ENCODE measurements around the gene CCT7.

CCT7 gene

GRCh38 chr2:73269686-73270465 is 35.8 kb downstream of the CCT7 start:
- DNase-seq, result no peak

DNA sequence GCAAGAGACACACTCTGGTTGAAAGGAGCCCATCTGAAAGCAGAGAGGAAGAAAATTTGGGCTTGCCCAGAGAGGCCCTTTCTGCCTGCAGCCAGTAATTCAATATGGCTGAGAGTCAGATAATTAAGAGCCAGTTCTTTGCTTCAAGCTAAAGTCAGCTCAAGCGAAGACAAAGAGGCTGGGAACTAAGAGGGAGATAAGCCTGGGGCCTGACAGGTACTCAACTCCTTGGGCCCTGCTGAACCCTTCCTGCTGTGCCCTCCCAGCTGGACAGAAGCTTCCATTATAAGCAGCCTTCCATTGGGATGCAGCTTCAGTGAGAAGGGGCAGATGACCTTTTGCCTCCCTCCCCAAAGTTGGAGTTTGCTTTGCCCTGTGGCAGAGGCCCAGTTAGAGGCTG is 38.2 kb downstream of the CCT7 start:
- DNase-seq, result no peak

DNA sequence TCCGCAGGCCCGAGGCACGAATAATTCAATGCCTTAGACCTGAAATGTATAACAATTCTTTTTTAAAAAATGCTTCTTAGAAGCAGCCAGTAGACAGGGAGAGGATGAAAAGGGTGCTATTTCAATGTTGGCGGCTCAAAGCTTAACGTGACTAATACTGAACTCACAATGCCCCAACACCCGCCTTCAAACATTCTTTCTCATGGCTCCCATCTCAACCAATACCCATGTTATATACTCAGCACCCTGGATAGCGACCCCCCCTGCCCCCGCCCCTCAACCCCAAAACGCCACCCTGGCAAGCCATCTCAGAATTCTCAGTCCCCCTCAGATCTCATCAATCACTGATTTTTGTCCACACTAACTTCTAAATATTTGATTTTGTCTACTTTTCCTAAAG is 45.7 kb downstream of the CCT7 start:
- DNase-seq, result no peak

GRCh38 chr2:73281244-73281643 is 47.1 kb downstream of the CCT7 start:
- DNase-seq, result no peak

GRCh38 chr2:73282924-73283544 is 48.9 kb downstream of the CCT7 start:
- DNase-seq, result no peak

- no peak for DNase-seq
These were observed 49.6 kb downstream of the CCT7 start for GRCh38 chr2:73283545-73284295.

DNA sequence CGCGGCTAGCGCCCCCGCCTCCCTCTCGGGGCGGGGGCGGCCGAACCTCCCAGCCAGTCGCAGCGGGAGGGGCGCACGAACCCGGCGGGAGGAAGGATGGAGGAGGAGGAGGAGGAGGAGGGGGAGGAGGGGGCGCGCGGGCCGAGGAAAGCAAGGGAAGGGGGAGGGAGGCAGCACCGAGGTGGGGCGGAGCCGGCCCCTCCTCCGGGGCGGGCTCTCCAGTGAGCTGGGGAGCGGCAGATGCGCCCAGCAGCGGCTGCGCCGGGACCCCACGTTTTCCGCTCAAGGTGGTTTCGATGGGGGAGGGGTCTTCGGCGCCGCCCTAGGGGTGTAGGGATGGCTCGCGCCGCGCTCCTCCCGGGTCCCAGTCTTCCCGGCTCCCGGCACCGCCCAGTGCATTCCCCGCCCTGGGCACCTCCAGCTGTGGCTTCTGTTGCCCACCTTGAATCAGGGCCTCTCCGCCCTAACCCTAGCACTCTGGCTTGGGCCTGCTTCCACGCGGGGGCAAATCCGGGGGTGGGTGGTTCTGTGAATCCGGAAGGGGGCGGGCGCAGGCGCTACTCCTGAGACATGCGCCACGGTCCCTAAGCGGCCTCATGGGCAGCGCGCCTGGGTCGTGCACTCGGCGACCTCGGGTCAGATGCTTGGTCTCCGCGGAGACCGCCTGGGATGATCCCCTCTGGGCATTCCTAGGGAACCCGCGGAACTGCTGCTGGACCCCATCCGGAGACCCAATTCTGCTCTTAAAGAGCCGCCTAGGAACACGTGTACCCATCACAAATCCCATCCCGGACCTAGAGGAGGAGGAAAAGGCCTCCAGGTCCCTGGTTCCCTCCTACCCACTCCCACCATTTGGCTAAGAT is 50.4 kb downstream of the CCT7 start, which contains the start of gene FBXO41:
Gene FBXO41, minus strand, starts transcription at position 183 of the 863 bp plus-strand sequence. CDS start 14,848 bp downstream, outside the sequence.
- DNase-seq, result no peak

- no peak for DNase-seq
These were observed 51.1 kb downstream of the CCT7 start for GRCh38 chr2:73285159-73285739.

- no peak for DNase-seq
These were observed 52.1 kb downstream of the CCT7 start for GRCh38 chr2:73286134-73286655.

- DNase-seq, result no peak
These were observed 55.2 kb downstream of the CCT7 start for GRCh38 chr2:73289304-73289703.

DNA sequence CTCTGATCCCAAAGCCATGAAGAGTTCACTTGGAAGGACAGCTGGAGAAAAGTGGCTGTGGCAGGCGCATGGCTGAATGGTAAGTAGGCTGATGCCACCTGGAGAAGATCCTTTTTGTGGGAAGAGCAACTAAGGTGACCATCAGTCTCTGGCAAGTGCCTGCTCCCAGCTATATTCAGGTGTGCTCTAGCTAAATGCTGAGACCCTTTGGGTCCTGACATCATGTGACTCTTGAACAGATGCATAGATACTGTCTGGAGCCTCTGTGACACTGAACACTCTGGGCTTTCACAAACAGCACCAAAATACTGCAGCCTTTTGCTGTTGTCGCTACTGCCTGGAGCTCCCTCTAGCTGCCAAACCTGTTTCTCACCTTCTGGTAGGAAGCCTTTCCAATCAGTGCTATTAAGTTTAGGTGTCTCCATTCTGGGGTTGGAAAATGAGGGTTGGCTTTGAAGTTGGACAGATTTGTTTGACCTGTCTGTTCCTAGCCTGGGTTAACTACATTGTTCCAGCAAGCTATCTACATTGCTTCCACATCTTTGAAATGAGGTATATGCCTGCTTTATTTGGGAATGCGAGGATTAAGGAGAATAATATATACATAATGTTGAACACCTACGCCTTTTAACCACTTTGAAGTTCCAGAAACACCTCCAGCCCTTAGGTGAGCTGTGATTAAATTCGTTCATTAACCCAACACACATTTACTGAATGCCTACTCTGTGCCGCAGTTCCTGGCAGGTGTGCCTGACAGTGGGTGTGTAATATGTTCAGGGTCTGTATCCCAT is 56.1 kb downstream of the CCT7 start:
- DNase-seq, result no peak

DNA sequence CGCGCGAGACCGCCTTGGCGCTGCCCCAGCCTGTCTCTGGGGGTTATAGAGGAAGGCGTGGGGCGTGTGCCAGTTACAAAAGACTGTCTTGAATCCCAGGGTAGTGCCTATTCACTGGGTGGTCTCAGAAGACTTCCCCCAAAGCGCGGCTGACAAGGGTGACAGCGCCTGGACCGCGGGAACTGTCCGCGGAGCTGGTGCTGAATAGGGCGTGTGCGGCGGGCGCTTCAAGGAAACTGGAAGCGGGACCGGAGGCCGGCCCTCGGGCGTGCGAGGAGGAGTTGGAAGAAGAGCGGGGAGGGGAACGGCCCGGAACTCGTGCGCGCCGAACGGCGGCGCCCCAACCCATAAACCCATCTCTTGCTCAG is 57.0 kb downstream of the CCT7 start:
- DNase-seq, result no peak

DNA sequence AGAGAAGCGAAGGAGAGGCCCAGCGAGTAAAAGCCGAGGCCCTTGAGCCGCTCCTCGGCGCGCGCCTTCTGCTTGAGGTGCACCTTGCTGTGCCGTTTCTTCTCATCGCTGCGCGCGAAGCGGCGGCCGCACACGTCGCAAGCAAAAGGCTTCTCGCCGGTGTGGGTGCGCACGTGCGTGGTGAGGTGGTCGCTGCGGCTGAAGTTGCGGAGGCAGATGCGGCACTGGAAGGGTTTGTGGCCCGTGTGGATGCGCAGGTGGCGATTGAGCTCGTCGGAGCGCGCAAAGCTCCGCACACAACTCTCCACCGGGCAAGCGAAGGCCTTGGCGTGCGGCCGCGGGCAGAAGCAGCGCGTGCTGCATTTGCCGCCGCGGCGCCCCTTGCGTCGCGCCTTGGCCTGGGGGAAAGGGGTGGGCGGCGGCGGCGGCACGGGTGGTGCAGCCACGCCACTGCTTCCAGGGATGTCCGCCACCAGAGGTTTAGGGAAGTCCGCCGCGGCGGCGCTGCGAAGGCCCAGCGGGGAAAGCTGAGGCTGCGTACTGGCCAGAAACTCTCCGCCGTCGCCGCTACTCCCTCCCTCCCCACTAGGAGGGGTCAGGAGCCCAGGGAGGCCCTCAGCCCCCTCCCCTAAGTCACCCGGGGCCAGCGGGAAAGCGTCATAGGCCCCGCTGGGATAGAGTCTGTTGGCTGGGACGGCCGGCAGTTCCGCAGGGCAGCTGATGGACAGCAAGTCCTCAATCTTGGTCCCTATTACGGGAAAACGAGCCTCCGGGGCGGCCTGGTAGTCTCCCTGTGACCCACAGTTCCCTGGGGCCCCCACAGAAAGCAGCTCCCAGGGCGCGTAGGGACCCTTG is 57.6 kb downstream of the CCT7 start:
- no peak for DNase-seq

GRCh38 chr2:73292316-73292905 is 58.3 kb downstream of the CCT7 start:
- DNase-seq, result no peak

DNA sequence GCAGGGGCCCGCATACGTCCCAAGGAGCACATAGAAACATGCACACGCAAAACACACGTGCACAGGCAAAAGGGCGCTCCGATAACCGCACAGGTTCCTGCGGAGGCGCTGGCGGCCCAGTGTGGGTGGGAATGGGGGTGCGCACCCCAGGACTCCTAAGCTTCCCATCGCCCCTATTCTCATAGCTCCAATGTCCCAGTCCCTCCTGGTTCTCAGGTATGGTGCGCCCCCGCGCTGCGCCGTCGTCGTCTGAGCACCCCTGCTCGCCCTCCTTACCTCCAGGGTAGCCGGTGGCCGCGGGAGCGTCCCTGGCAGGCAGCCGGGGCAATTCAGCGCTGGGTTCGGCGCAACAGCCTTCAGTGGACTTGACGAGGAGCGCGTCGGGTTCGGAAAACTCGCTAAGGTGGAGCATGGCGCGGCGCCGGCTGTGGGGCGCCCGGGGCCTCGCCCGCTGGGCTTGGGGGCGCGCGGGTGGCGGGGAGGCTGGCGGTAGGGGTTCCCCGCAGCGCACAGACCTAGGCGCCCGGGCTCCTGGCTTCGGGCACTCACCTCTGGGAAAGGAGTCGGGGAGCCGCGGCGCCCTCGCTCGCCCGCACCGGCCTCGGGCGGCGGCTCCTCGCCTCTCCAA is 58.9 kb downstream of the CCT7 start:
- DNase-seq, result no peak

DNA sequence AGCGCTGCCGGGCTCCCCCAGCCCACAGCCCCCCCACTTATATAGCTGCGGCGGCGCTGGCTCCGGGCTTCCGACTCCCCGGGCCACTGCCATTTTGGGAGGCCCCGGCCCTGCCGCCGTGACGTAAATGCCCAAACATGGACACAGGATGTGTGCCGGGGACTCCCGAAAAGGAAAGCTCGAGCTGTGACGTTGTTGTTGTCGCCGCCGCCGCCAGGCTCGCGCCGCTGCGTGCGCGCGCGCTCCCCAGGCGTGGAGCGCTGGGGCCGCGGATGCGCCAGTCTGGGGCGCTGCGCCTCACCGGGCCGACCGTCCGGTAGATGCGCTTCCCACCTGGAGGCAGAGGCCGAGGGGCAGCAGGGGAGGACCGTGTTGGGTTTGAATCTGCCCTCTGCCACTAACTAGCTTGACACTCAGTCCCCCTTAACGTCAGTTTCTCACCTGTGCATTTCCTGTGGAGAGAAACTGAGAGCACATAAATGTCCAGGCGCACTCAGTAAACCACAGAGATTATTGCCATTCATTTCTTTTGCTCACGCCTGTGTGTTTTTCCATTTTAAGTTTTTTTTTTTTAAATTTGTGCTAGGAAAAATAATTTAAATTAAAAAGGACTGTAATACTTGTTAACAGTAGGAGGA is 59.5 kb downstream of the CCT7 start, which contains the start of gene EGR4:
Gene EGR4, minus strand, starts transcription at position 15 of the 638 bp plus-strand sequence. CDS start 231 bp downstream, outside the sequence.
- DNase-seq, result peak; percentile 77

DNA sequence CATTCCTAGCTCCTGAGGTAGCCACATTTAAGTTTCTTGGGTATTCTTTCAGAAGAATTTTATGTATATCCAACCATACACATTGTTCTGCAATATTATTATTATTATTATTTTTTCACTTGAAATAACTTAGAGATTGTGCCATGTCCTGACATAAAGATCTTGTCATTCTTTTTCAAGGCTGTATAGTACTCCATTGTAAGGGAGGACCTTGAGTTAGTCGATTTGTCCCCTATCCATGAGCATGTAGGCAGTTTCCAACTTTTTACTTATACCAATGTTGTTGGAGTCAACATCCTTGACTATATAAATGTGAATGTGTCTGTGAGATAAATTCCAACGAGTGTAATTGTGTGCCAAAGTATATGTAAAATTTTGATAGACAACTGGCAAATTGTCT is 60.1 kb downstream of the CCT7 start:
- DNase-seq, result no peak

- DNase-seq, result no peak
These were observed 61.8 kb downstream of the CCT7 start for GRCh38 chr2:73295751-73296400.
